Measurements from ENCODE around the gene CHD5.

CHD5 gene

GRCh38 chr1:6142036-6142621 is 38.0 kb downstream of the CHD5 start:
- no peaks in the 10 kb centered on the region for H3K27me3 ChIP-seq (ENCODE audit: insufficient read depth, low read length, poor library complexity, severe bottlenecking)
- no peaks in the 10 kb centered on the region for H3F3A ChIP-seq (ENCODE audit: low read depth)
- H3K4me1 ChIP-seq (ENCODE audit: insufficient read depth, low read length, poor library complexity, severe bottlenecking): no peaks in the 10 kb centered on the region
- TF ChIP-seq EZH2phosphoT487 (IDR thresholded peaks at IDR 0.05; ENCODE audit: borderline replicate concordance): no peak
- no peaks in the 10 kb centered on the region for H3K9me3 ChIP-seq (ENCODE audit: insufficient read depth, low read depth, low read length)
- H3K4me3 ChIP-seq (ENCODE audit: low read length, poor library complexity, severe bottlenecking): no peak overlapping the region
- H3K36me3 ChIP-seq (ENCODE audit: insufficient read depth, low read length): no peaks in the 10 kb centered on the region
- no peaks in the 10 kb centered on the region for H3K9me2 ChIP-seq (replicated peaks; ENCODE audit: low read depth, low read length)
- H2AFZ ChIP-seq (ENCODE audit: low read length): no peak overlapping the region
- no peaks in the 10 kb centered on the region for H3K79me2 ChIP-seq (ENCODE audit: insufficient read depth, low read length)
- no peak overlapping the region for H3K4me2 ChIP-seq (ENCODE audit: low read depth, low read length, poor library complexity, severe bottlenecking)
- no peak overlapping the region for H3K9ac ChIP-seq (ENCODE audit: low read depth, low read length, poor library complexity, severe bottlenecking)
- no peaks in the 10 kb centered on the region for H4K20me1 ChIP-seq (ENCODE audit: insufficient read depth, low read length, poor library complexity, severe bottlenecking)

GRCh38 chr1:6141592-6141991 is 38.5 kb downstream of the CHD5 start:
- TF ChIP-seq, protein P1, sequence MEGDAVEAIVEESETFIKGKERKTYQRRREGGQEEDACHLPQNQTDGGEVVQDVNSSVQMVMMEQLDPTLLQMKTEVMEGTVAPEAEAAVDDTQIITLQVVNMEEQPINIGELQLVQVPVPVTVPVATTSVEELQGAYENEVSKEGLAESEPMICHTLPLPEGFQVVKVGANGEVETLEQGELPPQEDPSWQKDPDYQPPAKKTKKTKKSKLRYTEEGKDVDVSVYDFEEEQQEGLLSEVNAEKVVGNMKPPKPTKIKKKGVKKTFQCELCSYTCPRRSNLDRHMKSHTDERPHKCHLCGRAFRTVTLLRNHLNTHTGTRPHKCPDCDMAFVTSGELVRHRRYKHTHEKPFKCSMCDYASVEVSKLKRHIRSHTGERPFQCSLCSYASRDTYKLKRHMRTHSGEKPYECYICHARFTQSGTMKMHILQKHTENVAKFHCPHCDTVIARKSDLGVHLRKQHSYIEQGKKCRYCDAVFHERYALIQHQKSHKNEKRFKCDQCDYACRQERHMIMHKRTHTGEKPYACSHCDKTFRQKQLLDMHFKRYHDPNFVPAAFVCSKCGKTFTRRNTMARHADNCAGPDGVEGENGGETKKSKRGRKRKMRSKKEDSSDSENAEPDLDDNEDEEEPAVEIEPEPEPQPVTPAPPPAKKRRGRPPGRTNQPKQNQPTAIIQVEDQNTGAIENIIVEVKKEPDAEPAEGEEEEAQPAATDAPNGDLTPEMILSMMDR (conservative IDR thresholded peaks at IDR 0.05; ENCODE audit: low read length): peak; percentile 21; the same call in 1 of the 2 replicates
- TF ChIP-seq EZH2phosphoT487 (IDR thresholded peaks at IDR 0.05; ENCODE audit: borderline replicate concordance): no peak
- no peaks in the 10 kb centered on the region for H3K27me3 ChIP-seq (ENCODE audit: insufficient read depth, low read length, poor library complexity, severe bottlenecking)

DNA sequence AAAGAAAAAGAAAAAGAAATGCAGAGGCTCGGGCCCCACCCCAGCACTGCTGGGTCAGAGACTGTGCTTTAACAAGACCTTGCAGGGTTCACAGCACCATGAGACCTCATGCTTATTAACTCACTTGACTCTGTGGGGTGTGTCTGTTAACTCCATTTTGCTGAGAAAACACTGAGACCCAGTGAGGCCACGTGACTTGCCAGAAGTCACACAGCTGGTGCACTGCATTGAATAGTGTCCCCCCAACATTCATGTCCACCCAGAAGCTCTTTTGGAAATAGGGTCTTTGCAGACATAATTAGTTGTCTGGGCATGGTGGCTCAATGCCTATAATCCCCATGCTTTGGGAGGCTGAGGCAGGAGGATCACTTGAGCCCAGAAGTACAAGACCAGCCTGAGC is 39.7 kb downstream of the CHD5 start:
- no peaks in the 10 kb centered on the region for H3K9me3 ChIP-seq (ENCODE audit: insufficient read depth, low read depth, low read length)
- no peak overlapping the region for H2AFZ ChIP-seq (ENCODE audit: low read length)
- H3F3A ChIP-seq (ENCODE audit: low read depth): no peaks in the 10 kb centered on the region
- TF ChIP-seq EZH2phosphoT487 (IDR thresholded peaks at IDR 0.05; ENCODE audit: borderline replicate concordance): no peak
- TF ChIP-seq, protein P1 (conservative IDR thresholded peaks at IDR 0.05; ENCODE audit: low read length): no peak
- H3K9ac ChIP-seq (ENCODE audit: low read depth, low read length, poor library complexity, severe bottlenecking): no peak overlapping the region
- H3K4me1 ChIP-seq (ENCODE audit: insufficient read depth, low read length, poor library complexity, severe bottlenecking): no peaks in the 10 kb centered on the region
- no peaks in the 10 kb centered on the region for H3K9me2 ChIP-seq (replicated peaks; ENCODE audit: low read depth, low read length)
- no peaks in the 10 kb centered on the region for H3K27me3 ChIP-seq (ENCODE audit: insufficient read depth, low read length, poor library complexity, severe bottlenecking)
- H3K36me3 ChIP-seq (ENCODE audit: insufficient read depth, low read length): no peaks in the 10 kb centered on the region
- no peaks in the 10 kb centered on the region for H4K20me1 ChIP-seq (ENCODE audit: insufficient read depth, low read length, poor library complexity, severe bottlenecking)
- no peak overlapping the region for H3K4me2 ChIP-seq (ENCODE audit: low read depth, low read length, poor library complexity, severe bottlenecking)
- H3K79me2 ChIP-seq (ENCODE audit: insufficient read depth, low read length): no peaks in the 10 kb centered on the region
- no peak overlapping the region for H3K4me3 ChIP-seq (ENCODE audit: low read length, poor library complexity, severe bottlenecking)

More at GRCh38 chr1:6141592-6141991, 38.5 kb downstream of the CHD5 start:
- H3K4me1 ChIP-seq (ENCODE audit: insufficient read depth, low read length, poor library complexity, severe bottlenecking): no peaks in the 10 kb centered on the region
- H2AFZ ChIP-seq (ENCODE audit: low read length): no peak overlapping the region
- no peaks in the 10 kb centered on the region for H4K20me1 ChIP-seq (ENCODE audit: insufficient read depth, low read length, poor library complexity, severe bottlenecking)
- no peaks in the 10 kb centered on the region for H3K79me2 ChIP-seq (ENCODE audit: insufficient read depth, low read length)
- H3K4me2 ChIP-seq (ENCODE audit: low read depth, low read length, poor library complexity, severe bottlenecking): no peak overlapping the region
- no peaks in the 10 kb centered on the region for H3K9me2 ChIP-seq (replicated peaks; ENCODE audit: low read depth, low read length)
- no peak overlapping the region for H3K4me3 ChIP-seq (ENCODE audit: low read length, poor library complexity, severe bottlenecking)
- no peaks in the 10 kb centered on the region for H3F3A ChIP-seq (ENCODE audit: low read depth)
- no peak overlapping the region for H3K9ac ChIP-seq (ENCODE audit: low read depth, low read length, poor library complexity, severe bottlenecking)
- H3K36me3 ChIP-seq (ENCODE audit: insufficient read depth, low read length): no peaks in the 10 kb centered on the region
- H3K9me3 ChIP-seq (ENCODE audit: insufficient read depth, low read depth, low read length): no peaks in the 10 kb centered on the region

DNA sequence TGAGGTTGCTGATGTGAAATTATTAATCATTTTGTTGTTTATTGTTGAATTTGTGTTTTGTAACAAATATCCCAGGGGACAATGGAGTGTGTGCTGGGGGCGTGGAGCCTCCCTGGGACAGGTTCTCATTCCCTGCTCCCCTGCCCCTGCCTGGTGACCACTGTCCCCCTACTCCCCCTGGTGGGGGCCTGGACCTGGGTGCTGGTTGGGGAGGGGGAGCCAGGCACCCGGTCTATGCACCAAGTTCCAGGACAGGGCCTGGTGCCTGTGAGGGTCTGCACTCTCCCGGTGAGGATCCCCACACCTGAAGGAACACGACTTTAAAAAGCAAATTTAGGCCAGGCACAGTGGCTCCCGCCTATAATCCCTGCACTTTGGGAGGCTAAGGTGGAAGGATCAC is 42.4 kb downstream of the CHD5 start:
- Histone ChIP-seq H3K27me3 (ENCODE audit: insufficient read depth, low read length, poor library complexity, severe bottlenecking) (no peaks in the 10 kb centered on the region), H3K9me2 (replicated peaks; ENCODE audit: low read depth, low read length) (no peaks in the 10 kb centered on the region), H2AFZ (ENCODE audit: low read length) (no peak overlapping the region), H3K4me1 (ENCODE audit: insufficient read depth, low read length, poor library complexity, severe bottlenecking) (no peaks in the 10 kb centered on the region), H3K4me3 (ENCODE audit: low read length, poor library complexity, severe bottlenecking) (no peak overlapping the region), H3K9ac (ENCODE audit: low read depth, low read length, poor library complexity, severe bottlenecking) (no peak overlapping the region), H3K36me3 (ENCODE audit: insufficient read depth, low read length) (no peaks in the 10 kb centered on the region), H4K20me1 (ENCODE audit: insufficient read depth, low read length, poor library complexity, severe bottlenecking) (no peaks in the 10 kb centered on the region), H3K9me3 (ENCODE audit: insufficient read depth, low read depth, low read length) (no peaks in the 10 kb centered on the region), H3K4me2 (ENCODE audit: low read depth, low read length, poor library complexity, severe bottlenecking) (no peak overlapping the region), H3K79me2 (ENCODE audit: insufficient read depth, low read length) (no peaks in the 10 kb centered on the region), H3F3A (ENCODE audit: low read depth) (no peaks in the 10 kb centered on the region)
- TF ChIP-seq, protein P1 (conservative IDR thresholded peaks at IDR 0.05; ENCODE audit: low read length): no peak
- no peak for TF ChIP-seq EZH2phosphoT487 (IDR thresholded peaks at IDR 0.05; ENCODE audit: borderline replicate concordance)

All from Loucy (cell line).